HK-2 (cell line): ENCODE results near the gene CTNNB1.
"Not testable (repeated sequence)": the region's sequence is repeated elsewhere in the genome, so short reads cannot be mapped to it uniquely, and the experiment has no call there.

Source experiments
- DNase-seq: peaks from one replicate; pipeline ENCODE4 v3.0.0-alpha.2; 2018; ENCODE audit not compliant: unreplicated experiment

Gene CTNNB1

GRCh38 chr3:41258239-41258800 lies 59.0 kb downstream of the CTNNB1 start:
- DNase-seq = no peak

DNA sequence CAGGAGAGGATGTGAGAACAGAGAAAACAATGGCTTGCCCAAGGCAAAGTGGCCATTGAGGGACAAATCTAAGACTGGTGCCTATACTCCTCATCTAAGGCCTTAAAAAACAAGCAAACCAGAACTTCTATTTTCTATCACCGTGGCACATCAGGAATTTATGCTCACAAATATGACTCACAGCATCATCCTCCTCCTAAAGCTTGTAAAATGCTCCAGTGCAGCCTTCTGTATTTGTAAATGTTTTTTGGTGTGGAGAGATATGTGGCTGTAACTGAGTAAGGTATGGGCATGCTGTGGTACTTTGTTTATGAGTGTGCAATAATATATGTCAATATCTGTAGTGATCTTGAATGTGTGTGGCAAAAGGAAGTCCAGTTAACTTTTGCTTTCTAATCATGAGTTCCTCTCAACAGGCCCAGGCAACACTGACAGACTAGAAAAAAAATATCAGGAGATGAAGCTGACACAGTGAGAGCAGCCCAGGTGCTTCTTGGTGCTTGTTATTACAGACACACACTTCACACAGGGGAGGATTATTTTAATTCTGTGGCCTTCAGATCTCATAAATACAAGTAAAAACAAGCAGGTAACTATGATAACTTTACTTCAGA lies 60.3 kb downstream of the CTNNB1 start:
- DNase-seq = no peak

GRCh38 chr3:41260063-41260450 lies 60.8 kb downstream of the CTNNB1 start:
- DNase-seq = no peak

DNA sequence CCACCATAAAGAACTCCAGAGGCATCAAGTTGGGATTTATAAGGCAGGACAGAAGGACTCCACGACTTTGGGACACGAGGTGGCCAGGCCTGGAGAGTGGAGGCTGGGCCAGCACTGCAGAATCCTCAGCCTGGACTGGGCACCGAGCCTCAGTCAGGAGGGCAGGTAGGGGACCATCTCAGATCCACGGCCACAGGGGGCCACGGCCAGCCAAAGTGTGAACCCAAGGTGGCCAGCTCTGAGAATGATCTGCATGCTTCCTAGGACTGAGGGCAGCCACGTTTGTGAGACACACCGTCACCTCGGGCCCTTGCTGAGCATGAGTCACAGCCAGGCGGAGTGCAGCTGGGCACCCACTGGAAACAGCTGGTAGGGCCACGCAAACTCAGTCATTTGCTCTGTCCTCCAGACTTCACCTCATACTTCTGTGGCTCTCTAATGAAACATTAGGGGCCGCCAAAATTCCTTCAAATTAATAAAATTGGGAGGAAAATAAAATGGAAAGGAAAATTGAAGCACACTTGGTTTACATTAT lies 65.8 kb downstream of the CTNNB1 start:
- DNase-seq = peak; percentile 67

DNA sequence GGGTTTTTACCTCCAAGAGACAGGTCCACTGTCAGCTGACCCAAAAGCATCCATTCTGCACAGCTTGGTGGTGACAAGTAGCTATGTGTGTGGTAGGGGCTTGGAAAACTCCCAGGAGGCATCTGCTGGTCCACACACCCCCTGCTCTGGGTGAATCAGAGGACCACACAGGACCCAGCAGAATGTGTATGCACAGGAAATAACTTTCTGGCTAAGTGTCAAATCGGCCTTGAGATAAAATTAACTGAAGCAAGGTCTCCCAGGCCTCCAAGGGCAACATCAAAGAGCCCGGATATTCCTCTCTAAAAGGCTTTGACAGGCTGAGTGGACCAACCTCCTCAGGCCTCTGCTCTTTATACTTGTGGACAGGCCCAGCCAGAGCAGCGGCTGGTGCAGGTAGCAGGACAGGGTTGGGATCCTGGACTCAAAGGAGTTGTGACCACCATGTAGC lies 66.5 kb downstream of the CTNNB1 start:
- DNase-seq = peak; percentile 52

DNA sequence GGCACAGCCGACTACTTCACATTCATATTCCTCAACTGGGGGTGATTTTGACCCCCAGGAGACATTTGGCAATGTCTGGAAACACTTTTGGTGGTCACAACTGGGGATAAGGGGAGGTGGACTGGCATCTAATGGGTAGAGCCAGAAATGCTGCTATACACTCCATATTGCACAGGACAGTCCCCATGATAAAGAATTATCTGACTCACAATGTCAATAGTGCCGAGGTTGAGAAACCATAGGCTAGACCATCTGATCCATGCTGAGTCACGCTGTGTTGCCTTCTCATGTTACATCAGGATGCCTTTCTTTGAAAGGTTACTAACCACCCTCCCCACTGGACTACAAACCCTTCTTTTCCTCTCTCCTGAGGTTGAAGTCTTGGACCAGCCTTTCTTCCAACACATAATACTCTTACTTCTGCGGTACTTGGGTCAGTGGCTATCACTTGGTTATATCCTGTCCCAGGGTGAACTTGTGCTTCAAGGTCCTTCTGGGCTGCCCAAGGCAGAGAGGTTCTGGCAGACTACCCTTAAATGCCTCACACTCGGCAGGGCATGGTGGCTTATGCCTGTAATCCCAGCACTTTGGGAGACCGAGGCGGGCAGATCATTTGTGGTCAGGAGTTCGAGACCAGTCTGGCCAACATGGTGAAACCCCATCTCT lies 68.8 kb downstream of the CTNNB1 start:
- no peak for DNase-seq

DNA sequence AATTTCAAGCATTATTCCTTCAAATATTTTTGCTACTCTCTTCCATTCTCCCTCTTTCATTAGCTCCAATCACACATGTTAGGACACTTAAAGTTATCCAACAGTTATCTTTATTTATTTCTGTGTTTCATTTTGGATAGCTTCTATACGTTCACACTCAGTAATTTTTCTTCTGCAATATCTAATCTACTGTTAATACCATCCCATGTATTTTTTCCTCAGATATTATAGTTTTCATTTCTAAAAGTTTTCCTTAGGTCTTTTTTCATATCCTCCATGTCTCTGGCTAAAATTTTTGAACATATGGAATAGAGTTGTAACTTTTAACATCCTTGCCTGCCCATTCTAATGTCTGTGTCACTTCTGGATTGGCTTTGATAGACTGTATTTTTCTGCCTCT lies 73.4 kb downstream of the CTNNB1 start:
- DNase-seq = no peak

DNA sequence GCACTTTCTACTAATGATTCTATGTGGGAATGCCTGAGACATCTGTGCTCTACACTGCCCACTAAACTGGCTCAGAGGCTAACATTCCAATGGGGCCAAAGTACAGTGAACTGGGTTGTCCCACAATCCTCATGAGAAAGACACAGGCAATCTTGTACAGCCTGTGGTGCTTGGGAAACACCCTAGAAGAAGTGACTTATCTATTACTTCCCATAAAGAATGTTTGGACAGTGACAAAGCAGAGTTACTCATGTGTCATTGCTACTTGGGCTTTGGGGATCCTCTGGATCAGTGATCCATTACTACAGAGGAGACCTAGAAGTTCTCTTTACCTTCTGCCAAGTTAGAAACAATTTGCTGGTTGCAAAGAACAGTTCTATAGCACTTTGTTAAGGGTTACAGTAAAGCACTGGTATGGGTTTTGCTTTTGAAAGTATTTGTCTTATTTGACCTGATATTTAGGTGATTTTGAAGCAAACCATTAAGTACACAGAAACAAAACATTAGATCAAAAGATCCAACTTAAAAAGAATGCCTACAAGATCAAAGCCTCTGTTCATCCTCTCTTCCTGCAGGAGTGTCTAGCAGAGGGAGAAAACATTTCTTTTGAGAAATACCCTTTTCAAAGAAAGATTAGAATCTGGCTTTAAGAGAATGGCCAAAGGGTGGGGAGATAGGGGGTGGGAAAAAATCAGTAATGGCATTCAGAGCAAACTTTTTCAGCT lies 75.8 kb downstream of the CTNNB1 start:
- DNase-seq = peak; percentile 50

DNA sequence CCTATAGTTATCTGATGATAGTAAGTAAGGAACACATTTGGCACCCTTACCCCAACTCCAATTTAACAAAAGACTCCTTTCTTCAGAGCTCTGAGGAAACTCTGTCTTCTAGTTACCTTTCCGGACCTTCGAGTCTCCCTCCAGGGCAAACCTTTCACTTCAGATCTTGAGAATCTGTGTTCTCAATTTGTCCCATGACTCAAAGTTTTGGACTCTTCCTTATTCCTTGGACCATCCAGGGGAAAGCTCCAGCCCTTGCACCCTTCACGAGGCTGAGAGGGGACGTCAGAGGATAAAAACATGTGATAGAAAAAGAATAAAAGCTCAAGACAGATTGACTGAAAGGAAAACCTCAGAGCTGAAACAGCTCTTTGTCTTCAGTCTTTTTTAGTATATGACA lies 76.9 kb downstream of the CTNNB1 start:
- no peak for DNase-seq

- no peak for DNase-seq
Measured at GRCh38 chr3:41277790-41278465, 78.6 kb downstream of the CTNNB1 start.

DNA sequence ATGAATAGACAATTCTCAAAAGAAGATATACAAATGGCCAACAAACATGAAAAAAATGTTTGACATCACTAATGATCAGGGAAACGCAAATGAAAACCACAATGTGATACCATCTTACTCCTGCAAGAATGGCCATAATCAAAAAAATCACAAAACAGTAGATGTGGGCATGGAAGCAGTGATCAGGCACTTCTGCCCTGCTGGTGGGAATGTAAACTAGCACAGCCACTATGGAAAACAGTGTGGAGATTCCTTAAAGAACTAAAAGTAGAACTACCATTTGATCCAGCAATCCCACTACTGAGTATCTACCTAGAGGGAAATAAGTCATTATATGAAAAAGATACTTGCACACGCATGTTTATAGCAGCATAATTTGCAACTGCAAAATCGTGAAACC lies 85.6 kb downstream of the CTNNB1 start:
- DNase-seq = not testable (repeated sequence)

DNA sequence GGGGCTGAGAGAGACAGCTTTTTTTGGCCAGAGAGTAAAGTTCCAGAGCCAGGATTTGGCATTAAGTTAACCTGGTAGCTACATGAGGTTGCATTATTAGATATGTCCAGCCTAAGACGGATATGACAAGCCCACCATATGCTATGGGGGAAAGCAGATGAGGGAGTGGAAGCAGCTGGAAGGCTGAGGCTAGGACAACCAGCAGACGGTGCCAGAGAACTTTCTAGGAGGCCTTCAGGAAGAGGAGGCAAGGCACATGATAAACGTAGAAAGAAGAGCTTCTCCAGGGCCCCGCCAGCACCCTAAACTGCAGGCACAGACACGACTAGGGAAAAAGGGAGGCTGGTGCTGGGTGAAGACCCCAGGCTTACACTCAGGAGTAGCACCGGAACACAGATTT lies 87.0 kb downstream of the CTNNB1 start:
- DNase-seq = no peak

DNA sequence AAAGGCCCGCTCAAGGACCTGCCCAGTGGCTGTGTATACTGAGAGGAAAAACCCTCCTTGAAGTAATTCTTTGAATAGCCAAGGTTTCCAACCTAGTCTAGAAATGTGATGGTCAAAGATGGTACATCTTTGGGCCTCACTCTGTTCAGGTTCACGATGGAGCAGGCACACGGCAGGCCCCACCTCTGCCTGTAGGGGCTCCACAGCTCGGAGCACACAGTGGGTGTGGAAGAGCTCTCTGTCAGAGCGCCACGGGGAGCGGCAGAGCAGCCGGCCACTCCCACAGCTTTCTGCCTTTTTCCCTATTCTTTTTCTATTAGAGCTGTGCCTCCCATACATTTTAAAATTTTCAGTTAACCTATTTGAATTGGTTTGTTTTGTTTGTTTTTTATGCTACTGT lies 89.5 kb downstream of the CTNNB1 start:
- no peak for DNase-seq
